ELF-1 (cell line): ENCODE measurements around the gene TCERG1.
A peak's percentile ranks its signal among the peaks of the same experiment; 100 is the strongest.
"Not testable (repeated sequence)": the region's sequence is repeated elsewhere in the genome, so short reads cannot be mapped to it uniquely, and the experiment has no call there.

Experiments used
- DNase-seq: peaks from one replicate; pipeline ENCODE4 v3.0.0-alpha.2; 2016; ENCODE audit warnings: low read depth, low spot score

Gene TCERG1

GRCh38 chr5:146520731-146521130 lies 73.6 kb downstream of the TCERG1 start:
- DNase-seq: no peak

GRCh38 chr5:146521403-146522106 lies 74.4 kb downstream of the TCERG1 start:
- DNase-seq: no peak

- no peak for DNase-seq
Observed at GRCh38 chr5:146523698-146524097, 76.6 kb downstream of the TCERG1 start.

- no peak for DNase-seq
Observed at GRCh38 chr5:146527785-146528184, 80.7 kb downstream of the TCERG1 start.

GRCh38 chr5:146528236-146528635 lies 81.1 kb downstream of the TCERG1 start:
- DNase-seq: no peak

GRCh38 chr5:146529984-146530383 lies 82.9 kb downstream of the TCERG1 start:
- DNase-seq: no peak

GRCh38 chr5:146533260-146533857 lies 86.2 kb downstream of the TCERG1 start:
- peak; percentile 70 for DNase-seq

GRCh38 chr5:146533882-146534281 lies 86.7 kb downstream of the TCERG1 start:
- DNase-seq: no peak

GRCh38 chr5:146538432-146538831 lies 91.3 kb downstream of the TCERG1 start:
- no peak for DNase-seq

GRCh38 chr5:146539973-146540372 lies 92.8 kb downstream of the TCERG1 start:
- no peak for DNase-seq

GRCh38 chr5:146540414-146540813 lies 93.3 kb downstream of the TCERG1 start:
- no peak for DNase-seq

- peak; percentile 86 for DNase-seq
Observed at GRCh38 chr5:146541958-146542849, 95.1 kb downstream of the TCERG1 start.

- DNase-seq: no peak
Observed at GRCh38 chr5:146544232-146544631, 97.1 kb downstream of the TCERG1 start.

GRCh38 chr5:146548781-146549449 lies 101.8 kb downstream of the TCERG1 start:
- DNase-seq: no peak

- no peak for DNase-seq
Observed at GRCh38 chr5:146549615-146550014, 102.5 kb downstream of the TCERG1 start.

GRCh38 chr5:146553446-146553845 lies 106.3 kb downstream of the TCERG1 start:
- no peak for DNase-seq

GRCh38 chr5:146556884-146557283 lies 109.8 kb downstream of the TCERG1 start:
- not testable (repeated sequence) for DNase-seq

GRCh38 chr5:146560205-146560812 lies 113.2 kb downstream of the TCERG1 start:
- DNase-seq: peak; percentile 40
